NCI-H1105 (cell line): ENCODE results near the gene ARL4A.
A peak's percentile ranks its signal among the peaks of the same experiment; 100 is the strongest.
"Not testable (repeated sequence)": the region's sequence is repeated elsewhere in the genome, so short reads cannot be mapped to it uniquely, and the experiment has no call there.

Source experiments
- DNase-seq: peaks from one replicate; lab custom pipeline; 2025; lab: John Stamatoyannopoulos, UW

ARL4A gene

DNA sequence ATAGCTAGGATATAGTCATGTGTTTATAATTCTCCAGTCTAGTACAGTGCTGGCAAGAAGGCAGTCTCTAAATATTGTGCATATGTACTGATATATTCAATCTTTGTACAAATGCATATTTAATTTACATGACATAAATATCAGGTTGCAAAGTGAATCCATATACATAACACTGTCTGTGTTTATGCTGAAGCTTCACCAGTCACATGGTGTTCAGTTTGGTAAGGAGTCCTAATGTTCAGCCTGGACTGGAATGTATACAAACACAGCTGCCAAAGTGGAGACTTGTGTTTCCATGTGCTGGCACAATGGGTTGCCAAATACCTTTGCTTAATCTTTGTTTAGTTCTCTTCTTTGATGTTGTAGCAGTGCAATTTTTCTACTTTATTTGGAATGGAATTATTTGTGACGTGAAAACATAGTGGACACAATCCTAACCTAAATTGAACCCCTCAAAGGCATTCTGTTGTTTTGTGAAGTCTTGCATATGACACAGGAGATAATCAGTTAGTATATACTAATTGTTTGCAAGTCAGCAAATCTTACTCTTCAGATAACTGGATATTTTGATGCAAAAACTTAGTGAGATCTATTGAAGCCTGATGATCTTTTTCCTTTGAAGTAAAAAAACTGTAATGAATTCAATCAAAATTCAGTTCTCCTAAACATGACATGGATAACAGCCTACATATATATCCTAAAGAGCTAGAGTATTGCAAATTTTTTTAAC, 17.3 kb upstream of the ARL4A start:
- DNase-seq, result no peak

DNA sequence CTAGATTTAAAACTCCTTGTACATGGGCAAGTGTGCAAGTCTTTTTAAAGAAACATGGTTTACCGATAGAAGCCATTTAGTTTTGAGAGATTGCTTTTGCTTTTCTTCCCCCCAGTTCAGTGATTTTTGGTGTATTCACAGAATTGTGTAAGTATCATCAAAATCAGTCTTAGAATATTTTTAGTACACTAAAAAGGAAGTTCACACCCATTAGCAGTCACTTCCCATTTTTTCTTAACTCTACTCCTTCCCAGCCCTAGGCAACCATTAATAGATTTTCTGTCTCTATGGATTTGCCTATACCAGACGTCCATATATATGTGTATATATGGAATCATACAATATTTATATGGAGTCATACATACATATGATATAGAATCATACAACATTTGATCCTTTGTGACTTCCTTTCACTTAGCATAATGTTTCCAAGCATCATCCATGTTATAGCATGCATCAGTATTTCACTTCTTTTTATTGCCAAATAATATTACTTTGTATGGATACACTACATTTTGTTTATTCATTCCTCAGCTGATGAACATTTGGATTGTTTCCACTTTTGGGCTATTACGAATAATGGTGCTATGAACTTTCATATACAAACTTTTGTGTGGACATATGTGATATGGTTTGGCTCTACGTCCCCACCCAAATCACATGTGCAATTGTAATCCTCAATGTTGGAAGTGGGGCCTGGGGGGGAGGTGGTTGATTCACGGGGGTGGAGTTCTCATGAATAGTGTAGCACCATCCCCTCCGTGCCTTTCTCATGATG, 16.5 kb upstream of the ARL4A start:
- no peak for DNase-seq

- DNase-seq, result not testable (repeated sequence)
These were observed 14.0 kb upstream of the ARL4A start for GRCh38 chr7:12673436-12673835.

DNA sequence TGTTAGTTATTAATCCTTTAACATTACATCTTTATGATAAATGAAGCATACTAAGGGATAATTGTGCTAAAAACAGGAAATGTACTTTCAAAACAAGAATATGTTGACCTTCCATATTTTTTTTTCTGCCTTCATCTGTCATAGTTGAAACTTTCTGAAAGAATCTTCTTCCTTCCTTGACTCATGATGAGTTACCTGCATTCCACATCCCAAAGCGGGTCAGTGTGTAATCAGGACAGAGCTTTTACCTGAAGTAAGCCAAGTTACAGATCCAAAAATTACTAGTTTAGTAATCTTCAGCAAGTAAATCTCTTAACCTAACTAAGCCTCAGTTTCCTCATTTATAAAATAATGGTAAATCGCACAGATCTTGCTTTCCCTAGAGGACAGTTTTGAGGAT, 13.4 kb upstream of the ARL4A start:
- no peak for DNase-seq

DNA sequence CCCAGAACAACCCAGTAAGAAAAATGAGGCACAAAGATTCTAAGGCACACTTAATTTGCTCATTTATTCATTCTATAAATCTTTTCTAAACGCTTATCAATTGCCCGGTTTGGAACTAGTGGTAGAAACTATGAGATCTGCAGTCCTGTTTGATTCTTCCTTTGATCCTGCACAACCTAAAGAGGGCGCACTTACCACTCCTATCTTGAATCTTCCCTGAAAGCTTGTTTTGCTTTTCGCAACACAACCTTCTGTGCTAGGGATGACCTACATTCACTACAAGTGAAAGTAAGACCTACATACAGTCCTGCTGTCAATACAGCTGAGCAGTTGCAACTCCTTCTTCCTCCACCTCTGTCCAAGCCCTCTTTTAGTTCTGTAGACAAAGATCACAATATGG, 12.6 kb upstream of the ARL4A start:
- DNase-seq, result no peak

DNA sequence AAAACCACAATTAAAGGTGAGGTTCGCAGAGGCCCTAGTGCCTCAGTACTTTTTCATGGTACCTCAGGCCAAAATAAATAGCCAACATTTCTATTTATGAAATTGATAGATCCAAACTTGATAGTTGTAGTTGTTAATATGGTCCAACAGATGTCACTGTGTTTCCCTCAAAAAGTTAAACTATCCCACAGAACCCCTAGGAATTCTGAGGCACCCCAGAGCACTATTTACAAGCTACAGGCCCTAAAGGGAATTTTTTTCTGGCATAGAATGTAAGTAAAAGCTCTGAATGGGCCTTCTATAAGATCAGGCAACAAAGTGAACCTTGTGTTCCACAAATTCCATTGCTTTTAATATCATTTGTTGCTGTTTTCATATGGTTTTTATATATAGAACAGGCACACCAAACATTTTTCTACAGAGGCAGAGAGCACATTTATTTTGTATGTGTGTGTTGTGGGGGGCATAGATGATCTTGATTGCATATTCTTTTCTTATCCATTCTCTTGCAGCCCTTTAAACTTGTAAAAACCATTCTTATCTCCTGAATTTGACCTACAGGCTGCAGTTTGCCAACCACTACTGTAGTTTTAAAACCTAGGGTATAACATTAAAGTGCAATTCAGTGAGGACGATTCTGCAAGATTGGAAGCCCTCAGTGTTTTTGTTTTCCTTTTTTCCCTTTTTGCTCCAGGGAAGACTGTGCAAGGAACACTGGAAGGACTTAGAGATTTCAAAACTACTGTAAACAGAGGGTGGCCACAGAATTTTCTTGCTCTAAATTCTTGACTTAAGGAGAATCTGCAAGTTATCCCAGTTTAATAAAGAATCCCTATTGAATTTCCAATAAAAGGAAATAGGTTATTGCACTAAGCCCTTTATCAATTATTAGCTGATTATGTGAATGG, 3.5 kb upstream of the ARL4A start:
- DNase-seq, result no peak

DNA sequence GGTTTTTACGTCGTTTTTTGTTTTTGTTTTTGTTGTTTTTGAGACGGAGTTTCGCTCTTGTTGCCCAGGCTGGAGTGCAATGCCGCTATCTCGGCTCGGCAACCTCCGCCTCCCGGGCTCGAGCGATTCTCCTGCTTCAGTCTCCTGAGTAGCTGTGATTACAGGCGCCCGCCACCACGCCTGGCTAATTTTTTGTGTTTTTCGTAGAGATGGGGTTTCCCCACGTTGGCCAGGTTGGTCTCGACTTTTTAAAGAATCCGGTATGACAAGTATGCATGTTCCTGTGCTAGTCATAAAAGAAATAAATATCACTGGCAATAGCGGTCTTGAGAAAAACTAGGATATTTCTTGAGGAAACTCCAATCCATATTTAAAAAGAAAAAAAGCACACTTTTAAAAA, 2.7 kb upstream of the ARL4A start:
- no peak for DNase-seq

GRCh38 chr7:12685550-12685949, 1.9 kb upstream of the ARL4A start:
- DNase-seq, result no peak

DNA sequence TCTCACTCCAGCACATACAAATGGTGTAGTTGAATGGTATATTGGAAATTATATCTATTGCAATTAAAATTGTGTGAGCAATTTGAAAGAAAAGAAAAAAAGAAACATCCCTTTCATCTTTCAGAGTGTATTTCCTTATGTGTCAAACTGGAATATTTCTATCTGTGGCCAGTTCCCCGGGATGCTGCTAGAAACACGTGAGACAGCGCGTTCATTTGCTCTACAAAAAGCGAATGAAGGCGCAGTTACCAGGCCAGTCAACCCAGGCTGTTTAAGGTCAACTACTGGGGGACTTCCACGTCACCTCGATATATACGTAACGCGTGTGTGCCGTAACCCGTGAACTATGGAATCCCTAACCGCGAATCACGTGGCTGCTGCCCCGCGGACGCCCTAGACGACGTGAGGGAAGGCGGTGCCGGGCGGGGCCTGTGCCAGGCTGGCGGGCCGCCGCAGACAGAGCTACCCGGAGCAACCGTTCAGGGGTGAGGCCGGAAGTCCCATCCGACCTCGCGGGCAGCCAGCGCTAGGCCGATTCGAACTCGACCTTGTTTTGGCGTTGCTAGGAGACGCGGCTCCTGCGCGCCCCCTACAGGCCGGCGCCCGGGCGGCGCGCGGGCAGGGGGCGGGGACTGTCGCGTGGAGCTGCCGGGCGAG, 1.1 kb upstream of the ARL4A start:
- peak; percentile 87 for DNase-seq

- DNase-seq, result no peak
These were observed 312 bp downstream of the ARL4A start for GRCh38 chr7:12687718-12688171.

DNA sequence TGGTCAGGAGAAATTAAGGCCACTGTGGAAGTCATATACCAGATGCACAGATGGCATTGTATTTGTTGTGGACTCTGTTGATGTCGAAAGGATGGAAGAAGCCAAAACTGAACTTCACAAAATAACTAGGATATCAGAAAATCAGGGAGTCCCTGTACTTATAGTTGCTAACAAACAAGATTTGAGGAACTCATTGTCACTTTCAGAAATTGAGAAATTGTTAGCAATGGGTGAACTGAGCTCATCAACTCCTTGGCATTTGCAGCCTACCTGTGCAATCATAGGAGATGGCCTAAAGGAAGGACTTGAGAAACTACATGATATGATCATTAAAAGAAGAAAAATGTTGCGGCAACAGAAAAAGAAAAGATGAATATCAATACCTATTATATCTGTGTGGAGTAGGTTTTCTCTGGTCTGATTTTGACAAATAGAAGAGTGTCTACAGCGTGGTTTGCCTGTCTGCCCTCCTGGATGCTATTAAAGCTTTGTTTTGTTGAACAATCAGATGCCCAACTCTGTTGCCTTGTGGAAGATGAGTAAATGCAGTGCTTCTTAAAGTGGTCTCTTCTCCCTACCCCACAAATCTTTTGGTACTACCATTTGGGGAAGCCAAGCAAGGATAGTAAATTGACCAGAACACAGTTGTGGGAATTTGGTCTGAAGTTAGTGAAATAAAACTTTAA, 1.2 kb downstream of the ARL4A start:
- not testable (repeated sequence) for DNase-seq

DNA sequence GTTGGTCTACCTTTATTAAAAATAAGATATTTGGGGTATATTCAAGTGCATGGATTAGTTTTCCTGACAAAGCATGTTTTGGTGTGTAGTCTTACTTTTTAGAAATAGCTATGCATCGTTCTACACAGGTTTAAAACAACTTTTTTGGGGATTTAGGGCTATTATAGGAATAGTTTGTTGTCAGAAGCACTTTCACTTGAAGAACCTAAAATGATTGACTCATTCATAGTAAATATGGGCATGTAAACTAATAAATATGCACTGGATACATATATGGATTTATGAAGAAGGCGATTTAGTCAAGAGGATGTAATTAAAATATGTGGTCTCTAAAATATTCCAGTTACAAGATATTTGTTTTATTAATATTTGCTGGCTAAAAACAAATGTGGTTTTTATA, 2.0 kb downstream of the ARL4A start:
- no peak for DNase-seq

DNA sequence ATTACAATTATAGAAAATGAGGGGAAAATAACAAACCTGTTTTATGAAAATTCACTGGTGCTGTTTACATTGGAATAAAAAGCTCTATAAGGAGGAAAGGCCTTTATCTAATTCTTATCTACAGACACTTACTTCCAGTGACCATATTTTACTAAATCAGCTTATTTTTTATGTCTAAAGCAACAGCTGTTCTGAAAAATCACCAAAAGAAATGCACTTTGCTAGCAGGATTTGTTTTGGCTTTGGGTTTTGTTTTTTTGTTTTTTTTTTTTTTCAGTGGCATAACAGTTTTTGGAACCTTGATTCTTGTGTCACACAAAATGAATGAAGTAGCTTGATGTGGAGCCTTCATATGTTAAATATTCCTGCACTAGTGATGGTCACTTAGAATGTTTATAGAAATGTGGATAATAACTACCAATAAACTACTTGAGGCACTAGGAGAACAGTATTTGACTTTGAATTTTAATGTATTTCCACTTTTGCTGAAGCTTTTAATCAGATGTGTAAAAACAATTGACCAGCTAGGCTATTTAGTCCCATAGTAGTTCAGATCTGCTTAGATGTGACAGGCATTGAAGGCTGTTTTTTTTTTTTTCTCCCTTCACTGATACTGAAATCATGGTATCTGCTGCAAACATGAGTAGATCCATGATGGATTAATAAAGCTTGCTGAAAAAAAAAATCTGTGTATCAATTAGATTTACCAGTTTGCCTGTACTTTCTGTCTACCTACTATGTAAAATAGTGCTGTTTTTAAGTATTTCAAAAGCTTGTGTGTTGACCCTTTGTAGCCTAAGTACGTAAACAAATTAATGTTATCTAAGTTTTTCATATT, 2.8 kb downstream of the ARL4A start:
- DNase-seq, result no peak

GRCh38 chr7:12691388-12691787, 4.0 kb downstream of the ARL4A start:
- DNase-seq, result not testable (repeated sequence)

DNA sequence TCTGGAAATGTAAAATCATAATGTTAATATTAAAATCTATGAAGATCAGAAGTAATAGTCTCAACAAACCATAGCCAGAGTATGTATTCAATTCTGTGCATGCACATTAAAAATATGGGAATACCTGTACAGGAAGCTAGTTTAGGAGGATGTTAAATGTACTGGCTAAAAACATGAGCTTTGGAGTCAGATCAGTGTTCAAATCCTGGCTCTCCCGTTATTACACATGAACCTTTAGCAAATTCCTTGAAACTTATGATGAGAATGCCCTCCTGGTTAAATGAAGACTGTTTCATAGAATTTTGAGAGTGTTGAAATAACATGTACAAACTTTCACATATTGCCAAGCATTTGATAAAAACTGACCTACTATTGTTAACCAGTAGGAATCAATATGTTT, 4.6 kb downstream of the ARL4A start:
- DNase-seq, result no peak

GRCh38 chr7:12692479-12693259, 5.2 kb downstream of the ARL4A start:
- no peak for DNase-seq

GRCh38 chr7:12694817-12695216, 7.4 kb downstream of the ARL4A start:
- no peak for DNase-seq

GRCh38 chr7:12695965-12696364, 8.5 kb downstream of the ARL4A start:
- no peak for DNase-seq

- no peak for DNase-seq
These were observed 11.9 kb downstream of the ARL4A start for GRCh38 chr7:12699299-12699698.

DNA sequence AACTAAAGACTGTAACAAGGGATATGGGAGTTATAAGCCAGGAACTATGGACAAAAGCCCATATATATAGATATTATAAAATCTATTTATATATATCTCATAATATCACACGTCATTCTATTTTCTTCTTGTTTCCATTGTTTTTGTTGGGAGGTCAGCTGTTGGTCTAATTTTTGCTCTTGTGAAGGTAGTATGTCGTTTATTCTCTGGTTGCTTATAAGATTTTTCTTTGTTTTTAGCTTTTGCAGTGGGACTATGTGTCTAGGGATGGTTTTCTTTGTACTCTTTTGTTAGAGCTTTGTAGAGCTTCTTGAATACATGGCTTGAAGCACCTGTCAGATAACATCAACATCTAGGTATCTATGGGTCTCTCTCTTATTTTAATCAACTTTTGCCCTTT, 14.0 kb downstream of the ARL4A start:
- DNase-seq, result no peak
